Skin epidermis (tissue), 12 donors: ENCODE measurements around the gene GIMAP6.
"Not testable (repeated sequence)": the region's sequence is repeated elsewhere in the genome, so short reads cannot be mapped to it uniquely, and the experiment has no call there.

Experiments
- H3K27ac ChIP-seq, 21 experiments: fragments of 200-600 bp; sonication (generic) in 11 of 21; one replicate each; pipeline ENCODE4 v1.5.0; 2020; ENCODE audit warnings: mild to moderate bottlenecking in 3 of 21, inconsistent platforms in 2 of 21, moderate library complexity in 2 of 21
- H3K4me3 ChIP-seq, 7 experiments: fragments of 200-600 bp; sonication (generic) in 2 of 7; one replicate each; pipeline ENCODE4 v1.5.0; 2020; ENCODE audit warnings: inconsistent platforms in 2 of 7, mild to moderate bottlenecking in 2 of 7, moderate library complexity in 1 of 7

Gene GIMAP6

GRCh38 chr7:150631866-150632864 is at the start of gene GIMAP6:
TSS of gene GIMAP6 (minus strand) at chr7:150632385. CDS start at chr7:150630142, 2,243 bp downstream.
- Histone ChIP-seq H3K4me3 (peak within 1 kb of the TSS; percentile 23 to 36 (median 28)), H3K27ac (peak within 1 kb of the TSS; percentile 28 to 96 (median 75))

DNA sequence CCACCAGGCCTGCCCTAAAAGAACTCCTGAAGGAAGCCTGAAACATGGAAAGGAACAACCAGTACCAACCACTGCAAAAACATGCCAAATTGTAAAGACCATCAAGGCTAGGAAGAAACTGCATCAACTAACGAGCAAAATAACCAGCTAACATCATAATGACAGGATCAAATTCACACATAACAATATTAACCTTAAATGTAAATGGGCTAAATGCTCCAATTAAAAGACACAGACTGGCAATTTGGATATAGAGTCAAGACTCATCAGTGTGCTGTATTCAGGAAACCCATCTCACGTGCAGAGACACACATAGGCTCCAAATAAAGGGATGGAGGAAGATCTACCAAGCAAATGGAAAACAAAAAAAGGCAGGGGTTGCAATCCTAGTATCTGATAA is 48.2 kb upstream of the GIMAP6 start:
- H3K4me3 ChIP-seq, H3K27ac ChIP-seq: not testable (repeated sequence)

GRCh38 chr7:150678601-150679000 is 46.4 kb upstream of the GIMAP6 start:
- H3K27ac ChIP-seq, result peak overlapping the region in 8 of 21 experiments; percentile 3 to 93 (median 68)
- H3K4me3 ChIP-seq, result not testable (repeated sequence)

DNA sequence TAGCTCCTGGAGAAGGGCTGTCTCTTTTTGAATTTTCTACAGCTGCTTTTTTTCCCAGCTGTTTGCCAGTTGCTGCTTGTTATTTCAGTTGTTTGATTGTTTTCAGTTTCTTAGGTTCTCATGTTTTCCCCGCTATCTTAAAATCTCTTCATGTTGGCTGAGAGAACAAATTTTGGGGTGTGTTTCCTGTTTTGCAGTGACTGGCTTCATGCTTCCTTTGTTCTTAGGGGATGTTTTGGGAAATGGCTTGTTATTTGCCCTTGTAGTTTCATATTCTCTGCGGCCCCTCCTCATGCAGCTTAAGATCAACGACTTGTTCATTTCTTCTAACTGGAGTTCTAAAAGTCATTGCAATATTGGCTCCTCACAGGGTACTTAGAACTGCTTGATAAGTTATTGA is 44.7 kb upstream of the GIMAP6 start:
- H3K4me3 ChIP-seq, result not testable (repeated sequence)
- H3K27ac ChIP-seq, result peak overlapping the region in 12 of 21 experiments; percentile 24 to 93 (median 73)

- peak overlapping the region in 13 of 21 experiments; percentile 3 to 93 (median 69) for H3K27ac ChIP-seq
- H3K4me3 ChIP-seq, result not testable (repeated sequence)
Observed at GRCh38 chr7:150676276-150676675, 44.1 kb upstream of the GIMAP6 start.

DNA sequence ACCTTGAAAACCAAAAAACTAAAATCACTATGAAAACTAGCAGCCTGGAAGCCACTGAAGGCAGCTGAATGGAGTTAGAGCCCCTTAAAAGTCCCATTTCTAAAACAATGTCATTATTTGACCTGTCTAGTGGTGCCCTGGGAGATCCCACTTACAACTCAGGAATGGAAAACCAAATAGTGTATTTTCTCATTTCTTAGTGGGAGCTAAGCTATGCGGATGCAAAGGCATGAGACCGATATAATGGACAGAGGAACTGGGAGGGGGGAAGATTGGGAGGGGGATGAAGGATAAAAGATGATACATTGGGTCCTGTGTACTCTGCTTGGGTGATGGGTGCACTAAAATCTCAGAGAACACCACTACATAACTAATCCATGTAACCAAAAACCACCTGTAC is 43.5 kb upstream of the GIMAP6 start:
- Histone ChIP-seq H3K27ac (peak overlapping the region in 14 of 21 experiments; percentile 12 to 93 (median 70)), H3K4me3 (no peak overlapping the region)

DNA sequence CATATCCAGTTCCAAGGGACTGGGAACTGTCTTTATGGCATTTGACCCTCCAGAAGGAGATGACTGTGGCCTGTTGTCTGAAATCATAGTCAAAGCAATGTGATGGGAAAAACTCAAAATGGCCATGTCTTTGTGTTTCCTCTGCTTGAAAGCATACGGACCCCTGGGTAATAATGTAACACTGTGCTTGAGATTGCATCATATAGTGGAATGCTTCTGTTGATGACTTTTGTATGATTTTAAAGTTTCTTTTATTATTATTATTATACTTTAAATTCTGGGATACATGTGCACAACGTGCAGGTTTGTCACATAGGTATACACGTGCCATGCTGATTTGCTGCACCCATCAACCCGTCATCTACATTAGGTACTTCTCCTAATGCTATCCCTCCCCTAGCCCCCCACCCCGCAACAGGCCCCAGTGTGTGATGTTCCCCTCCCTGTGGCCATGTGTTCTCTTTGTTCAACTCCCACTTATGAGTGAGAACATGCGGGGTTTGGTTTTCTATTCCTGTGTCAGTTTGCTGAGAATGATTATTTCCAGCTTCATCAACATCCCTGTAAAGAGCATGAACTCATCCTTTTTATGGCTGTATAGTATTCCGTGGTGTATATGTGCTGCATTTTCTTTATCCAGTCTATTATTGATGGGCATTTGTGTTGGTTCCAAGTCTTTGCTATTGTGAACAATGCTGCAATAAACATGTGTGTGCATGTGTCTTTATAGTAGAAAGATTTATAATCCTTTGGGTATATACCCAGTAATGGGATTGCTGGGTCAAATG is 39.8 kb upstream of the GIMAP6 start:
- H3K4me3 ChIP-seq, H3K27ac ChIP-seq: not testable (repeated sequence)

DNA sequence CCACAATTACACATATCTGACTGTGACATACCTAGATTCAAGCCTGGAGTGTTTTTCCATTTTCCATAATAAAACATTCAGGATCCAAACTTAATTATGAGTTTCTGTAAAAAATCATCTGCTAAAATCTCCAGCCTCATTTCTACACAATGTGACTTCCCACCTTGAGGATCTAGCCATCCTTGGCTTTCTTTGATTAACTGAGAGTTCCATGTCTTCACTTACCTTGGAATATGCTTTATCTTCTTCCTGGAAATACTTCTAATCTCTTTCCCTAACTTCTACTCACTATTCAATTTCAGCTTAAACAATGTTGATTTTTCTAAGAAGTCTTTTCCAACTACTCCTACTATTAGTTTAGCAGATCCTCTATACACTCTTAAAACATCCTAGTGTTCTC is 36.8 kb upstream of the GIMAP6 start:
- no peak overlapping the region for H3K4me3 ChIP-seq
- H3K27ac ChIP-seq, result peak overlapping the region in 6 of 21 experiments; percentile 2 to 90 (median 83)

DNA sequence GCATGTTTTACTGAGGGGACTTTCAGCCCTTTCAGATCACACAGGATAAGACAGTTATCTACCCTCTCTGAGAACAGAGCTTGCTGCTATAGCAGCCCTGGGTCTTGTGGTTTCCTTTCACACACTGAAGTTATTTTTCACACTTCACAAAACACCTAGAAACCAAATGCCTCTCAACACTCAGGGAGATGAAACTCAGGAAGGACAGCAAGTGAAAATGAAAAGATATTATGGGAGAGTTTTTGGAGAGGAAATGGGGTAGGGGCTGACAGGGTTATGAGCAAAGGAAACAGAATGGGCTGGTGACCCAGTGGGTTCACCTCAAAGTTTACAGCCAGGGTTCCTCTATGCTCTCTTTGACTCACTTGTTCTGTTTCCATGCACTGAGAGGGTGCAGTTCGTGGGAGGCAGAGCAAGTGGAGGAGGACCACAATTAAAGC is 36.3 kb upstream of the GIMAP6 start:
- Histone ChIP-seq H3K4me3 (no peak overlapping the region), H3K27ac (peak overlapping the region in 7 of 21 experiments; percentile 25 to 90 (median 82))

DNA sequence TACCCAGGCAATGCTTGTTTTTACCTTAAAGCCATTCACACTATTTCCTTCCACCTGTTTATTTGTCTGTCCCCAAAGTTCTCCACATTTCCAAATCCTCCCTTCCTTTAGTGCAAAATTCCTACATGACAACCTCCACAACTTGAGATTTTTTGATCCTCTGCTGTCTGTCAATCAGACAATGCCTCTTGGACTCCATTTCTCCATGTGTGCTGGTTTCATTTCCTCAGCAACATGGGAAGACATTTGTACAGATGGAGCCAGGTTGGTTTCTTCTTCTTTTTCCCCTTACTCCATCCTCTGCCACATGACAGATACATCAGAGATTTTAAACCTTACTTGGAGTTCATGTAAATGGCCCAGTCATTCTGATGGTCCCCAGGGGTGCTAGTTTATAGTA is 34.2 kb upstream of the GIMAP6 start:
- Histone ChIP-seq H3K4me3 (no peak overlapping the region), H3K27ac (peak overlapping the region in 9 of 21 experiments; percentile 23 to 90 (median 82))

DNA sequence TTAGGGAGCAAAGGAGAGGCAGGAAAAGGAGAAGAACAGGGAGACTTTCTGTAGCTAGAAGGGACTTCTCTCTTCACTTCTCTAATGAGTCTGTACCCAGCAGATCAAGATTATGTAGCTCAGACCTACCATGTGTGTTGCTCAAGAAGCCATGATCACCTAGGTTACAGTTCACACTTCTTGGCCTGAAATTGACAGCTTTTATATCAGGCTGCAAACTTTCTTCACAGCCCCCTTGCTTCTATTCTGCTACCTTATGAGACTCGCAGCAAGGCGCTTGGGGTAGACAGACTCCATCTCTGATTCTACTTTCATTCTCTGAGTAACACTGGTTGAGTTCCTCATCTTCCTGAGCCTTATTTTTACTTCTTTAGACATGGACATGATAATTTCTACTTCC is 33.7 kb upstream of the GIMAP6 start:
- no peak overlapping the region for H3K4me3 ChIP-seq
- peak overlapping the region in 11 of 21 experiments; percentile 22 to 90 (median 82) for H3K27ac ChIP-seq

DNA sequence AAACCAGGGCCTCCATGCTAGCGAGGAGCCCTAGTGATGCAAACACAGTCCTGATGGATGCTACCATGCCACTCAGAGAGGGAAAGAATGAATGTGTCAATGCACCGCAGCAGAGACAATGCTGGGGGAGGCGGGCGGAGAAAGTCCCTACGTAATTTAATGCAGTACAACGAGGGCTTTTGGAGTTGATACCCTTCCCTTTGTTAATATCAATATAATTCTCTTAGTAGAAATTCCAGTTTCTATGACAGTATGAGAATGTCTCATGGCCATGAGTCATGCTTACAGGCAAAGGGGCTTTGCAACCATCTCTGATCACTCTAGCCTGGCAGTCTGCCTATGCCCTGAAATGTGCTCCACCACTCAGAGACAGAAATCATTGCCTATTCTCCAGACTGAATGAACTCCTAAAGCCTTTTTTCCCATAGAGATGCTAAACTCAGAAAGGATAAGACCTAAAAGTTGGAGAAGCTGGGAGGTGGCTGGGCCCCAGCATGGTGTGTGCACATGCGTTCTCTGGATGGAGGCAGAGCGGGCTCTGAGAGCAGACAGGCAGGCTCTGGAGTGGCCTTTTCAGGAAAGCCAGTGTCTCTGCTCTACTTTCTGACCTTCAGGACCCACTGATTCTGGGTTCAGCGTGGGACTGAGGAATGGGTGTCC is 33.0 kb upstream of the GIMAP6 start:
- Histone ChIP-seq H3K4me3 (no peak overlapping the region), H3K27ac (peak overlapping the region in 14 of 21 experiments; percentile 5 to 90 (median 61))

DNA sequence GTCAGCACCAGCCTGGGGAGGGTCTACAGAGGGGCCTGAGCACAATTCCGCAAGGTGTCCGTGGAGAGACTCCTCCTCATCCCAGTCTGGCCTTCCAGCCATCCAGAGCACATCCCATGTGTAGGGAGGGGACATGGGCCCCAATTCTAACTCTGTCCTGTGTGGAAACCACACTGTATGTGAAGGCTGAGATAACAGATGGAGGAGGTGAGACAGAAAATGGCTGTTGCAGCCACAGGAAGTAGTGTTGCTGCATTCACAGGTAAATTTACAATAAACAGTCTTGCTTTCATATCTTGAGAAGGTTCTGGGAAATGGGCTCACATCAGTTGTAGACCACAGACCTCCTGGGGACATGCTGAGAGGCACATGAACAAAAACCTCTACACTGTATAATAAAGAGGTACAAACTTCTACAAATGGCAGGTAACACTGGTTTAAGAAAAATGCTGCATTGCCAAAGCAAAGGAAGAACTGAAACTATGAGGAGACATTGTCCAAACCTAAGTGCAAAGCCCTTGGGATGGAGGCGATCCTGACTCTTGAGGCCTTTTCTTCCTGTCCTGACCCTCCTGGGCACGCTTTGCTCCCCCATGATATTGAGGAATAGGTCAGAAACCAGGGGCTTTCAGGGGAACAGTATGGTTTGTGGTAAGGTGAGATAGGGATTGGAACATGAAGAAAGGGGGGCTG is 31.8 kb upstream of the GIMAP6 start:
- Histone ChIP-seq H3K27ac (peak overlapping the region in 13 of 21 experiments; percentile 17 to 90 (median 63)), H3K4me3 (no peak overlapping the region)

- H3K4me3 ChIP-seq, result not testable (repeated sequence)
- peak overlapping the region in 4 of 21 experiments; percentile 69 to 90 (median 84) for H3K27ac ChIP-seq
Observed at GRCh38 chr7:150662821-150663220, 30.6 kb upstream of the GIMAP6 start.

GRCh38 chr7:150660939-150661613 is 28.9 kb upstream of the GIMAP6 start:
- peak overlapping the region in 1 of 21 experiments; percentile 34 for H3K27ac ChIP-seq
- no peak overlapping the region for H3K4me3 ChIP-seq

DNA sequence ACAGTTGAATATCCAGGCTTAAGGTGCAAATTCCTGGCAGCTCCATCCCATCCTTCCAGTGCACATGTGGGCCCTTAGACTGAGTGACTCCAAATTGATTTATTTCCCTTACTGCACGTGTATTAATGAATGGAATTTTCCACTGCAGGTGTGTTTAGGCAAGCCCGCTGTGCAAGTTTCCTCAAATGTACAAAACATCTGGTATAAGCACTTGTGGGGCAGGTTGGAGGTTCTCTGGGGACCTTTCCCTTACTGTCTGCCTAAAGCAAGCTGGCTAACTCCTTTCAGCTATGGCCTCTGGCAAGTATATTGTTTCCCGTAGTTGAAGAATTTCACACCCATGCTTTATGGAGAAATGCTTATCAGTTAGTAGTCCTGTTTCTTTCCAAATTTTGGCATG is 25.3 kb upstream of the GIMAP6 start:
- H3K27ac ChIP-seq, result peak overlapping the region in 1 of 21 experiments; percentile 43
- no peak overlapping the region for H3K4me3 ChIP-seq

GRCh38 chr7:150656047-150656446 is 23.9 kb upstream of the GIMAP6 start:
- no peak overlapping the region for H3K4me3 ChIP-seq
- H3K27ac ChIP-seq, result no peak overlapping the region

DNA sequence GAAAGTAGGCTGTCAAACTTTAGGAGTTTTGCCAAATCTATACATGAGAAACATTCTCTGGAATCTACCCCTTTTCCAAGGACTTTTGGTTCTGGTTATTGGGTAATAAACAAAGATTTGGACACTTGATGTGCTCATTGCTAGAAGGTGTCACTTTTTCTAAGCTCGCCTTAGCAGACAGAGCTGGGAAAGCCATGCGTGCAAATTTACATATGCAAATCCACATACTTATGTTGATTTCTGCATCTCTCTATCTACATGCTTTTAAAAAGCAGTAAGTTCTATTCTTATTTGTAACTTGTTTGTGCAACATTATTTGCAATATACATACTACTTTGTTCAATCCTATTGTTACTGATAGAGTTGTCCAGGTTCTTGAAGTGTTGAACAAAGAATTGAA is 22.5 kb upstream of the GIMAP6 start:
- no peak overlapping the region for H3K27ac ChIP-seq

DNA sequence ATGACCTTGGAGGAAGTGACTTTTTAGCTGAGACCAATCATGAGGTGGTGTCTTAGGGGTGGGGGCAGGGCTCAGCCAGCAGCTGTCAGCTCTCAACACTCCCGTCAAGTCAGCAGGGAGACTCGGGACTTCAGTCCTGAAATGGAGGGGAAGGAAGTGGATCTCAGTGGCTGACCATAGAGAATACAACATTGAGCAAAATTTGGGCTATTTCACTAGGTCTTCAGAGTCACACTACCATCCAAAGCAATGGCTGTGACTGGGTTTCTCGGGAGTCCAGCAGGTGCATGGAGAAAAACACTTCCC is 16.8 kb upstream of the GIMAP6 start:
- Histone ChIP-seq H3K27ac (peak overlapping the region in 1 of 21 experiments; percentile 71), H3K4me3 (no peak overlapping the region)

More for the DNA sequence above, 22.5 kb upstream of the GIMAP6 start:
- no peak overlapping the region for H3K4me3 ChIP-seq
